Ecto neural progenitor cell (in vitro differentiated cells): ENCODE data around the gene TCF7L1.
"Not testable (repeated sequence)": the region's sequence is repeated elsewhere in the genome, so short reads cannot be mapped to it uniquely, and the experiment has no call there.

ENCODE experiments used
- DNase-seq: peaks from one replicate; pipeline ENCODE4 v3.0.0-alpha.2; 2018; ENCODE audit warnings: low spot score

TCF7L1 gene

DNA sequence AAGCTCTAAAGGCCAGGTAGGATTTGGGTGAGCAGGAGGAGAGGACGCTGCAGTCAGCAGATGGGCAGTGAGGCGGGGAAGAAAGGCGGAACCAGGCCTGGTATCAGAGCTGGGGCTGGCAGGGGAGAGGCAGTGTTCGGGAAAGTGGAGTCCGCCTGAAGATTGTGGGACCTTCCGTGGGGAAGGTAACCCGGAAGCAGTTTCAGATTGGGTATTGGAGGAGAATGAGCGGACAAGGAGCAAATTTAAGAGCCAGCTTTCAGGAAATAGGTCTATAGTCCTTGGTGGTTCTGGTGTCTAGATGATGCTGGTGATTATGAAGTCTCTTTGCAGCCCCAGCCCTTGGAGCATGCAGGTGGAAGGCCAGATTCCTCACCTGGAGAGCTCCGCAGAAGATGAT lies 51.0 kb downstream of the TCF7L1 start:
- no peak for DNase-seq

DNA sequence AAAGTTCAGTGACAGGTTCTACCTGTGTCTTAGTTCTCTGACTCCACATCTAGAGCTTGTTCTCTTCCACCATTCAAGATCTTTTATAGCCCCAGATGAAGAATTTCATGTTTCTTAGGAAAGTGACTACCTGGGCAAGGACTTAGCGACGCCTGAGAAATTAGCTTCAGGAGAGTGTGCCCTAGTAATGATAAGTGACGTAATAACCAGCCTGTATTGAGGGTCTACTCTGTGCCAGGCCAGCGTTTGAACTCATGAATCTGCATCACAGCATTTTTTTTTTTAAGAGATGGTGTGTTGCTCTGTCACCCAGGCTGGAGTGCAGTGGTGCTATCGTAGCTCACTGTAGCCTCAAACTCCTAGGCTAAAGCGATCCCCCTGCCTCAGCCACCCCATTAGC lies 51.8 kb downstream of the TCF7L1 start:
- DNase-seq = no peak

DNA sequence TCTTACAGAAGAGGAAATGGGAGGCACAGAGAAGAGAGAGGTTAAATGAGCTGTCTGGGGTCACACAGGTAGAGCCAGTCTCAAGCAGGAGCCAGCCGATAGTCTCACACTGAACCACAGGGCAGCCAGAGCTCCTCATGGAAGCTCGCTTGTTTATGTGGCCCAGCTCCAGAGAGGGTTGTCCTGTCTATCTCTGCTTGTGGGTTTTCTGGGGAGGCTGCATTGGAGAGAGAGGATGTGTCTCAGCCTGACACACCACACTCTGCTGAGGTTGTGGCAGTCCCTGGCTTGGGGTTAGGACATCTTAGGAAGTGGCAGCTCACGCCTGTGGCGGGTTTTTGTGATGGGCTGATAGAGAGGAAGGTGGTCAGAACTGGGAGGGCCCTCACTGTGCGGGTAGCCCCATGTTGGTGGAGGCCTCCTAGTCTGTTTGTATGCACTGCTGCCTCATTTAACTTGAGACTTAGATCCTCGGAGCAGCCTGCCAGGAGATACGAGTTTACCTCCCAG lies 52.3 kb downstream of the TCF7L1 start:
- no peak for DNase-seq

DNA sequence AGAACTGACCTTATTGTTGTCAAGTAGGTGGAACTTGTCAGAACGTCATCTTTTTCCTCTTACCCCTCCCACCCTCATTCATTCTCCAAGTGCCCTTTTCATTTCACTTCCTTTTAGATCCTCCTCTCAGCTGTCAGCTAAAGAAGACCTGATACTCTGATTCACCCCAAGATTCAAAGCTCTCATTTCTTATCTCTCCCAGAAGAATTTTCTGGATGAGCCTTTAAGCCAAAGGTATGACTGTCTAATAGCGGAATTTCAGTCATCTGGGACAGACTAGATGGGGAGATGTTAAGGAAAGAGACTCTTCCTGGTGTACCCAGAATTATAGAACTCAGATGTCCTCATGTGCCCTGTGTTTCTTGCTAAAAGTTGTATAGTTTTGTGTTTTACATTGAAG lies 53.9 kb downstream of the TCF7L1 start:
- no peak for DNase-seq

DNA sequence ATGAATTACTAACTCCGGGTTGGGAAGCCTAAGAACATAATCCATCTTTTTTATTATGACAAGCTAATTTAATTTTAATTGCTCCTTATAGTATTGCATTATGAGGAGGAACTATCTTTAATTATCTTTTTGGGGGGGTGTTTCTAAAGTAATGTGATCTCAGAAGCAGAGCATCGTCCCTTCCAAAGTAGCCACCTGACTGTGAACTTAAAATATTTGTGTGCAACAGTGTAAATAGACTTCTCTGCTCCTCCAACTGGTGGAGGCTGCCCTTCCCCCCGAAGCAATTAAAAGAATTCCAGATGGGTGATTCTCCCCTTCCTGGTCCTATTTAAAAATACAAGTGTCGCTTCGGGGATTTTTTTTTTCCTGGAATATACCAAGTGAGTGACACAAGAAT lies 55.7 kb downstream of the TCF7L1 start:
- no peak for DNase-seq

DNA sequence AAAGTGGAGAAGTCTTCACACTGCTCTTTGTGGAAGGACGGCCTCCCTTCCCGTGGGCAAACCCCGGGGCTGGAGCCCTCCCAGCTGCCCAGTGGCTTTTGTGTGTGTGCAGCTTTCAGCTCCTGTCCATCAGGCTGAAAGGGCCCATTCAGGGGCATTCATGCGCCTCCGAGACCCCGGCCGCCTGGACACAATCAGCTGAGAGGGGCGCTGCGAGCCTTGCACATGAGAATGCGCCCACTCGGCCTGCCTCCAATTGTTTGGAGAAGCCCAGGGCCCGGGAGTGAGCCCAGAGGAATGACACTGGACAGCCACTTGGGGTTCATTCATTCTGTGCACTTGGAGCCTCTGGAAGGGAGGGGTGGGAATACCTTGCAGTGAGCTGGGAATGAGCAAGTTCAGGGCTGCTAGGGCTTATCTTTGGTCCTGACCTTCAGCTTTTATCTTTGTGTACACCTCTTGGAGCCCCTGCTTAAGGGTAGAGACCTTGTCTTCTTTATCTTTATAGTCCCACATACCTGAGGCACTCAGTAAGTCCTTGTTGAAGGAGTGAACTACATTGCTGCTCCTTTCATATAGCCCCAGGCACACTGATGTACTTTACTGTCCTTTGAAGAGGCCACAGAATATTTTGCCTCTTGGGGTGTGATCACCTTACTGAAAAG lies 56.5 kb downstream of the TCF7L1 start:
- DNase-seq = peak; percentile 90

DNA sequence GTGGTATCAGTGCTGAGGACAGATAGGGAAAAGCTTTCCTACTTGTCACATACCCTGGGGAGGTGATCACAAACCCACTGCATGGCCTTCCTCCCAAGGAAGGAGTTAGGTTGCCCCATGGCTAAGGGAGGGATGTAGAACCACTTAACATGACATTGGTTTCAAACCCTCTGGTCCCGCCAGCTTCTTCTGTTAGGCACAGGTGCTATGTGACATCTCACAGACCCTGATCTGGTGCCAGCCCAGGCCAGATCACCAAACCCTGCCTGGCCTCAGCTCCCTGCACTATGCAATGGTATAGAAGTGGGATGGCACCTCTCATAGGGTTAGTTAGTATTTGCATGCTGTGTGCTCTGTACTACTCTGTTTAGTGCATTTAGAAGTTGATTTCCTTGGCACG lies 58.0 kb downstream of the TCF7L1 start:
- no peak for DNase-seq

DNA sequence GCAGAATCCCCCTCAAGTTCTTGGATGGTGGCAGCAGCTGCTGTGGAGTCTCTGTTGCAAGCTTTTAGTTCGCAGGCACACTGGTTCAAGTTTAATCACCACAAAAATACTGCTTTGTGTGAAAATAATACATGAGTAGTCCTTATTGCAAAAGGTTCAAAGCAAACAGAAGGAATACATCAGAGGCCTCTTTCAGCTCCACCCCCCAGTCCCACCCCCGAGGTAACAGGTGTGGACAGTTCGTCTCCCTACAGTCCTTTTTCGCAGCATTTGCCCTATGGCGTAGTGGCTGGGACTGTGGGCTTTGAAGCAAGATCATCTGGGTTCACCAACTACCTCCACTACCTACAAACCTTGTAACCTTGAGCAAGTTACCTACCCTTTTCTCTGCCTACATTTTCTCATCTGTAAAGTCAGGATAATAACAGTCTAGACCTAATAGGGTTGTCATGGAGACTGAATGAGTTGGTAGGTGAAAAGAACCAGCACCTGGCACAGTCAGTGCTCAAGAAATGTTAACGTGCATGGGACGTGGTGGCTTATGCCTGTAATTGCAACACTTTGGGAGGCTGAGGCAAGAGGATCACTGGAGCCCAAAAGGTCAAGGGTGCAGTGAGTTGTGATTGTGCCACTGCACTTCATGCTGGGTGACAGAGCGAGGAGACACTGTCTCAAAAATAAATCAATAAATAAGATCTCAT lies 61.7 kb downstream of the TCF7L1 start:
- no peak for DNase-seq

DNA sequence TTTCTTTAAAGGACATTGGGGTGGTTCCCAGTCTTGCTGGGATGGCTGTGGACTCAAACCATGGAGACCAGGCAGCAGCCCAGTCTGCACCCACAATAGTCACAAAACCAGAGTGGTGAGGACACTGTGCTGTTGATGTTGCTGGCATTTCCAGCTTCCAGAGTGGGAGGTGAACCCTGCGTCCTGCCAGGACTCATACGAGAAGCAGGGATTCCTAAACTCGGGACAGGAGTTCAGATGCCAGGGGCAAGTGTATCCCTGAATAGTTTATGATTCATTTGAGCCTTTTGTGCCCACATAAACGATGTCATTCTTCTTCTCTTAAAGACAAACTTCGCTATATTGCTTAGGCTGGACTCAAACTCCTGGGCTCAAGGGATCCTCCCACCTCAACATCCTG lies 62.8 kb downstream of the TCF7L1 start:
- no peak for DNase-seq

DNA sequence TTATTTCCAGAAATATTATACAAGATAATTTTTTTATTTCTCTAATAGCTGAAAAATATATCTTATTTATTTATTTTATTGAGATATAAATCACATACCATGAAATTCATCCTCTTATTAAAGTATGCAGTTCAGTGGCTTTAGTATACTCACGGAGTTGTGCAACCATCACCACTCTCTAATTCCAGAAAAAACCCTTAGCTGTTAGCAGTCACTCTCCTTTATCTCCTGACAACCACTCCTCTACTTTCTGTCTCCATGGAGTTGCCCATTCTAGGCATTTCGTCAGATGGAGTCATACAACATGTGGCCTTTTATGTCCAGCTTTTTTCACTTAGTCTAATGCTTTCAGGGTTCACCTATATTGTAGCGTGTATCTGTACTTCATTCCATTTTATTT lies 66.5 kb downstream of the TCF7L1 start:
- DNase-seq = no peak

DNA sequence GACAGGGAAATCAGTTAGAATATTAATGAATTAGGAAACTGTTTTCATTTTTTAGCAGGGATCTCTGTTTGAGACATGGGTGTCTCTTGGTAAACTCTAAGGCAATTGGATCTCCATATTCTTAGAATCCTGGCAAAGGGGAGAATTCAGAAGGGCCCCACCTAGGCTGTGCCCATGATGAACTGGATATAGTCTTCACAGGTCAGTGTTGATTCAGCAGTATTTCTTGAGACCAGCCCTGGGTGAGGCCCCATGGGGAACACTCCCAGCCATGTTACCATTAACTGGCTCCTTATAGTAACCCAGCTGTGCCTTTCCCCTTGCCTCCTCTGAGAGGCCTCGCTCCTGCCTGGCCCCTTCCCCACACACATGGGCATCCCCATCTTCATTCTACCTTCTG lies 76.7 kb downstream of the TCF7L1 start:
- no peak for DNase-seq

DNA sequence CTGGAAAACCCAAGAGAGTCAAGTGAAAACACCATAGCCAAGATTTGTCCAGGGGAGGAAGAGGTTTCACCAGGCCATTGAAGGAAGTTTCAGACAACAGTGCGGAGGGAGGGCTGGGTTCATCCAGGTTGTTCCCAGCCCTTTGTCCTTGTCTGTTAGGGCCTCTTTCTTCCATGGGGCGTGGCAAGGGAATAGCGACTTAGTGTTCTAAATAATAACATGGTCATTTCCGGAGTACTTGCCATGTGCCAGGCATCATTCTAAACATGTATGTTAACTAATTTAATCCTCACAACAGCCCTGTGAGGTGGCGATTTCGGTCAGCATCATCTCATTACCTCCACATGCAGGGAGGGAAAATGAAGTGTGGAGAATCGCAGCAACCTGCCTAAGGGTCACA lies 77.3 kb downstream of the TCF7L1 start:
- no peak for DNase-seq

DNA sequence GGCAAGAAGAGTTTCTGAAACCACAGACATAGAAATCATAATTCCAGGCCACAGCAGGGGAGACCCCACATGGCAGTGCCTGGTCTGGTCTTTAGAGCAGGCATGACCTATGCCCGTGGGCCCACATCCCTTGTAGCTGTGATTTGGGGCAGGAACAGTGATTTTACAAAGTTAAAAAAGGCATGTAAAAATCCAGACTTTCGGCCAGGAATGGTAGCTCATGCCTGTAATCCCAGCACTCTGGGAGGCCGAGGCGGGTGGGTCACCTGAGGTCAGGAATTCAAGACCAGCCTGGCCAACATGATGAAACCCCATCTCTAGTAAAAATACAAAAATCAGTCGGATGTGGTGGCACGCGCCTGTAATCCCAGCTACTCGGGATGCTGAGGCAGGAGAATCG lies 78.4 kb downstream of the TCF7L1 start:
- not testable (repeated sequence) for DNase-seq

DNA sequence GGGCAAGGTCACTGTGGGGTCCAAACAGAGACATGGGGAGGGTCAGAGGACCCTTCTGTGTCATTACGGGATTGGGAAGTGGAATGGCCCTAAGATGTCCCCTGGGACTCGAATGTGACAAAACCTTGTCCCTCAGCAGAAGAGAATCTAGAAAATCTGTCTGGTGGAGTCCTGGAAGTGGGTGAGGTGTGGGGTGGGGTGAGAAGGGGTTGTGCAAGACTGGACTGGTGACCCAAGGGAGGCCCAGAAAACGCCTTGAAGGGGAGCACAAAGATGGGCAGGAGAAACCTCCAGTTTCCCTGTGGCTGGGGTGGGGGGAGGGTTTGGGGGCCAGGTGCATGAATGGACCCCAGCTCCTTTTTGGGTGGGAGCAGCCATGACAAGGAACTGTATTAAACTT lies 79.6 kb downstream of the TCF7L1 start:
- DNase-seq = no peak

DNA sequence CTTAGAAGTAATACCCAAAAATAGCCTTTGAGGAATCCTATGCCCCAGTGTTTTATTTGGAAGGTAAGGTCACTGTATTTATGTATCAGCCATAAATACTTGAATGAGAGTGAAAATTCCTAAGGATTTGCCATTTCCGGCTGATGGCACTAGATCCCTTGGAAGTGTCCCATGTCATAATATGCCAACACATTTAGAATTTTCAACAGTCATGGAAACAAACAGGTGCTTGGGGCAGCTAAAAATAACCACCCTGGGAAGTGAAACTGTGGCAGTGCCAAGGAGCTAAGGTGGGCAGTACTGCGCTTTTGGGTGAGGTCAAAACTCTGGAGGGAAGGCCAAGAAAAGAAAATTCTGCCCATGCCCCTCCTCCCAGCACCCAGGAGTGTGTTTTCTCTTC lies 80.2 kb downstream of the TCF7L1 start:
- DNase-seq = no peak

DNA sequence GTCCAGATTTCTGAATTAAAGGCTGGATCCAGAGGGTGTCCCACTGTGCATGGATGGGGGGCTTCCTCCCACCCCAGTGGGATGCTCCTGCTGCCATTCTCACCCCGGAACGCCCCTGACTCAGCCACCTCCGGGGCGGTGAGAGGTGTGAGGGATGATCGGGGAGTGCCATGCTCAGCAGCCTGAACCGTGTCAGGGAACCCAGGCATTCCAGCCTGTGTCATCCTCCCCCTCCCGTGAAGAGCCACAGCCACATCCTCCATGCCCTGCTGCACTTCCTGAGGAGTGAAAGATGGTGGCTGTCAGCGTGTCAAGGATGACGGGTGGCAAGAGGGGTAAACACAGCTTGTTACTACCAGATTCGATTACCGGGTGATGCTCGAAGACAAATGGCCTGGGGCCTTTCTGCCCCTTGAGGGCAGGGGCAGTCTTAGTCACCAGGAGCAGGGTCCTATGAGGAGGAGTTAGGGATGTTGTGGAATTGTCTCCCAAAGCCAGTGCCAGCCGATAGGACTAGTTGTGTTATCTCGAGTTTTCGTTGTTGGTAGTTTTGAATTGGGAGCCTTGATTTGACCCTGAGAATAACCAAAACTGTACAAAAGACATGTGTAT lies 80.8 kb downstream of the TCF7L1 start:
- DNase-seq = no peak

DNA sequence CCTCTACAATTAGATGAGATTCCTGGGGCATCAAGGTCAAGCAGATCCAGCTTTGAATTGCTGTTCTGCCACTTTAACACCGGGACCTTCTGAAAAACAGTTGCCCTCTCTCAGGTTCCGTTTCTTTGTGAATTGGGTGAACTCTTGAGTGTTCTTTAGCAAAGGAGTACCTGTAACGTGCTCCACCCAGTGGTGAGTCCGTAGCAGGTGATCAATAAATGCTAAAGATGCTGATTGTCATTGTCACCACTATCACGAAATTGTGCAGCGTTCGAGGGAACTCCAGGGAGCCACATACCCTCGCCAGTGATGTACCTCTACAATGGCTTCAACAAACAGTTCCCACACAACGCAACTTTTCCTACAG lies 81.9 kb downstream of the TCF7L1 start:
- DNase-seq = no peak

DNA sequence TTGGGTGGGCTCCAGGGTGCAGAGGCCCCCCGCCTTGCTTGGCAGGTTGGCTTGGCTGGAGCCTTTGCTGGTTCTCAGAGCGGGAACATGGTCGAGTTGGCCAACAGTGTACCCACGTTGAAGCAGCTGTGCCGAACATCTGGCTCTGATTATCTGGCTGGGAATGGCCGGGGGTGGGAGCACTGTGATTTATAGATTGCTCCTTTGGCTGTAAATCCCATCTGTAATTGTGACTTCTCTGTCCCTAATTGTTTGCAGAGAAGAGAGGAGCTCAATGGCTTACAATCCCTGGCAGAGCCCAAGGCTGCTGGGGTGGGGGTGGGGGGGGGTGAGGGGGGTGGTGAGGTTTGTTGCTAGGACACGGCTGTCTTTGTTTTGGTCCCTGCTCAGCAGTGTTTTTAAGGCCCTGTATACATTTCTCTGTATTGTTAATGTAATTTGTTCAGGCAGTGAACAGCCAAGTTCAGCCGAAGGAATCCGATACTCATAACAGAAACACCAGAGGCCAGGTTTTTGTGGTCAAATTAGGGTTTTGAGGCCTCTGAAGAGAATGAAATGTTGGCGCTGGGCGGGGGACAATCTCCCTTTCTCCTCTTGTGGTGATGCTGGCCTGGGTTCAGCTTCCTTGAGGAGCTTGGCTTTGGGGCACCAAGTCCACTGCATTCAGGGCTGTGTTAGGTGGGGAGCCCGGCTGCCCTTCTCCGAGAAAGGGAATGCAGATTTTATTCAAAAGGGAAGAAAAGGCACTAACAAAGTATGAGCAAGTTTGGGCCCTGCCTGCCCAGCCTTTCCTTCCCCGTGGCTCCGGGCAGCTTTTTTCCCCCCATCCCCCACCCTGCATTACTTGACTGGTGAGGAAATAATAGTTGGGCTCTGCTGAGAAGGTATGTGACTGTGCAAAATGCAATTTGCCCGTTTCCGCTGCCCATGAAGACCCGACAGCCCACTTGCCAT lies 82.5 kb downstream of the TCF7L1 start:
- DNase-seq = no peak

DNA sequence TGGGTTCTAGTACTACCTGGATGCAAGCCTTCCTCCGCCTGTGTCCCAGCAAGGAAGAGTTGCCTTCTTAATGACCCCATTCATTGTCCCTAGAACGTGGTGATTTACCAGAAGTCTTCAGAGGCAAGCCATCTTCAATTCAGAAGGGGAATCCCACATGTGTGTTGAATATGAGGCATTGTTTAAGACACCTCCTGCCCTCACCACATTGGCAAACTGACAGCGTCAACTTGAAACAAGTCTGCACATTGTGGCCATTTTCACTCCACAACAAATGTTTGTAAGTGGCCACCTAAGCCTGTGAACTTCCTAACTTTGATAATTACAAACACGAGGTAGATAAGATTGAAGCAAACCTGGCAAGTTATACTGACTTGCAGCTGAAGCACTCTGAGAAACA lies 83.7 kb downstream of the TCF7L1 start:
- no peak for DNase-seq

DNA sequence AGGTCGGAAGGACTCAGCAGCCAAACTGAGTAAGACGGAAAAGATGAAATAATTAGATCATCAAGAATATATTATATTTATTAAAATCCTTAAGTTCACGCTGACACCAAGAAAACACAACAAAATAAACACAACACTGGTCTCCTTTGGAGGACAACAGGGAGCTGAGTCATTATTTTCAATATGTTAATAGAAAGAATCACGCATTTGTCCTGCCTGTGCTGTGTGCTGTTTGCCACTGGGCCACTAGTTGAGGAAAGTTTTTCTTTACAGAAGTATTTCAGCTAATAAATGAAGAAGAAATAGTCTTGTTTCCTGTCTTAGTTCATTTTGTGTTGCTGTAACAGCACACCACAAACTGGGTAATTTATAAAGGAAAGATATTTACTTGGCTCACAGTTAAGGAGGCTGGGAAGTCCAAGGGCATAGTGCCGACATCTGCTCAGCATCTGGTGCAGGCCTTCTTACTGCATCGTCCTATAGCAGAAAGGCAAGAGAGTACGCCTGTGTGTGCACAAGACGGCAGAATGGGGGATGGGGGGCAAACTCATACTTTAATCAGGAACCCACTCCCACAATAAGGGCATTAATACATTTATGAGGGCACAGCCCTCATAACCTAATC lies 88.0 kb downstream of the TCF7L1 start:
- DNase-seq = no peak

DNA sequence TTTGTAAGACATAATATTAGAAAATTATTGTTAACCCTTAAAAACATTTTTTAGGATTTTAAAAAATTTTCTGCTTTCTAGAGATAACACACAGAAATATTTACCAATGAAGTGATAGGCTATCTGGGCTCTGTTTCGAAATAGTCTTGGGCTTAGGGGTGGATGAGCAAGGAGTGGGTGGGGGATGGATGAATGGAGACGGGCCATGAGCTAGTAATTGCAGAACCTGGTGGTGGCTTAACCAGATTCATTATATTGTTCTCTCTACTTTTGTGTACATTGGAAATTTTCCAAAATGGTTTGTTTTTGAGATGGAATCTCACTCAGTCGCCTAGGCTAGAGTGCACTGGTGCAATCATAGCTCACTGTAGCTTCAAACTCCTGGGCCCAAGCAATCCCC lies 89.6 kb downstream of the TCF7L1 start:
- no peak for DNase-seq

DNA sequence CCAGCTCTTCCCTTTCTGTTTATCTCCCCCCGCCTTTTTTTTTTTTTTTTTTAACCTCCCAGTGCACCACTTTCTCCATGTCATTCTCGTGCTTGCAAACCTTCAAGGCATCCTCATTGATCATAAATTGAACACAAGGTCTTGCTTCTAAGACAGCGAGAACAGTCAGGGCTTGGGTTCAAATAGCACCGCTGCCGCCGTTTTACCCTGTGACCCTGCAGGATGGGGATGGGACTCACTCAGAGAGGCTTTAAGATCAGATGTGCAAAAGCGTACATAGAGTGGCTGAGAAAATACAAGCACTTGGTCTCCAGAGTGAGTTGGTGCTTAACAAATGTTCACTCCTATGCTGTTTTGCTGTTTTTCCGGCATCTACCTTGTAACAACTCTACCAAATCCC lies 93.6 kb downstream of the TCF7L1 start:
- DNase-seq = no peak
